ENCODE measurements around the gene GLRX3.

GLRX3 gene

GRCh38 chr10:130208807-130209206 is 72.6 kb downstream of the GLRX3 start:
- DNase-seq (ENCODE audit: low read depth in 2 of 2), result no peak

- DNase-seq (ENCODE audit: low read depth in 2 of 2), result no peak
Observed at GRCh38 chr10:130212746-130213145, 76.6 kb downstream of the GLRX3 start.

GRCh38 chr10:130213286-130214080 is 77.3 kb downstream of the GLRX3 start:
- DNase-seq (ENCODE audit: low read depth in 2 of 2), result no peak

GRCh38 chr10:130214431-130214830 is 78.2 kb downstream of the GLRX3 start:
- no peak for DNase-seq (ENCODE audit: low read depth in 2 of 2)

GRCh38 chr10:130215151-130215930 is 79.2 kb downstream of the GLRX3 start:
- DNase-seq (ENCODE audit: low read depth in 2 of 2), result no peak

- no peak for DNase-seq (ENCODE audit: low read depth in 2 of 2)
Observed at GRCh38 chr10:130215931-130216231, 79.7 kb downstream of the GLRX3 start.

GRCh38 chr10:130218181-130218641 is 82.0 kb downstream of the GLRX3 start:
- DNase-seq (ENCODE audit: low read depth in 2 of 2), result no peak

- DNase-seq (ENCODE audit: low read depth in 2 of 2), result no peak
Observed at GRCh38 chr10:130218936-130219335, 82.7 kb downstream of the GLRX3 start.

GRCh38 chr10:130220251-130221185 is 84.3 kb downstream of the GLRX3 start:
- no peak for DNase-seq (ENCODE audit: low read depth in 2 of 2)

- no peak for DNase-seq (ENCODE audit: low read depth in 2 of 2)
Observed at GRCh38 chr10:130221456-130222375, 85.5 kb downstream of the GLRX3 start.

GRCh38 chr10:130222381-130222780 is 86.2 kb downstream of the GLRX3 start:
- no peak for DNase-seq (ENCODE audit: low read depth in 2 of 2)

GRCh38 chr10:130224228-130224627 is 88.0 kb downstream of the GLRX3 start:
- no peak for DNase-seq (ENCODE audit: low read depth in 2 of 2)

GRCh38 chr10:130226012-130226411 is 89.8 kb downstream of the GLRX3 start:
- DNase-seq (ENCODE audit: low read depth in 2 of 2), result no peak

- no peak for DNase-seq (ENCODE audit: low read depth in 2 of 2)
Observed at GRCh38 chr10:130227883-130228282, 91.7 kb downstream of the GLRX3 start.

All from stimulated activated CD4-positive, alpha-beta T cell treated with anti-CD3 and anti-CD28 coated beads, Interleukin-4, amount 100 ng/mL, for 48 hours (primary cell).